H9 (cell line): ENCODE measurements around the gene CEP128. TPM values are rescaled to one million over a fixed set of nuclear protein-coding genes. Genes with fewer than 3 reads are reported as not detected.

ENCODE experiments used
- DNase-seq: peaks from one replicate; pipeline ENCODE4 v3.0.0-alpha.2; 2017
- H2AFZ ChIP-seq: one replicate; pipeline ENCODE4 v1.6.1; 2013; ENCODE audit warnings: mild to moderate bottlenecking, low read length, control low read depth, moderate library complexity
- H2AK5ac ChIP-seq: 2 replicates; pipeline ENCODE4 v1.6.1; 2013; ENCODE audit warnings: low read length, control low read depth, mixed read lengths; ENCODE audit not compliant: insufficient read length
- H2BK120ac ChIP-seq: one replicate; pipeline ENCODE4 v1.6.1; 2013; ENCODE audit warnings: low read depth, mild to moderate bottlenecking, low read length, control low read depth, inconsistent platforms; ENCODE audit not compliant: poor library complexity, severe bottlenecking
- H2BK12ac ChIP-seq: 2 replicates; pipeline ENCODE4 v1.6.1; 2013; ENCODE audit warnings: low read length, control low read depth, mixed read lengths, low read depth; ENCODE audit not compliant: insufficient read length
- H2BK15ac ChIP-seq: 2 replicates; pipeline ENCODE4 v1.6.1; 2013; ENCODE audit warnings: low read depth, low read length, control low read depth
- H2BK20ac ChIP-seq: one replicate; pipeline ENCODE4 v1.6.1; 2013; ENCODE audit warnings: low read depth, mild to moderate bottlenecking, low read length, control low read depth, inconsistent platforms; ENCODE audit not compliant: poor library complexity, severe bottlenecking
- H2BK5ac ChIP-seq: 2 replicates; pipeline ENCODE4 v1.6.1; 2013; ENCODE audit warnings: low read length, control low read depth, mixed read lengths; ENCODE audit not compliant: insufficient read length
- H3K14ac ChIP-seq: 2 replicates; pipeline ENCODE4 v1.6.1; 2013; ENCODE audit warnings: low read length, control low read depth; ENCODE audit not compliant: insufficient read depth
- H3K18ac ChIP-seq: 2 replicates; pipeline ENCODE4 v1.6.1; 2013; ENCODE audit warnings: low read depth, mild to moderate bottlenecking, mixed read lengths, low read length, control low read depth; ENCODE audit not compliant: insufficient read length
- H3K23ac ChIP-seq: 2 replicates; pipeline ENCODE4 v1.6.1; 2013; ENCODE audit warnings: low read length, control low read depth, mixed read lengths, low read depth; ENCODE audit not compliant: insufficient read length
- H3K23me2 ChIP-seq: 2 replicates; pipeline ENCODE4 v1.6.1; 2013; ENCODE audit warnings: low read depth, mild to moderate bottlenecking, mixed read lengths, low read length, control low read depth; ENCODE audit not compliant: insufficient read length, poor library complexity, severe bottlenecking
- H3K27ac ChIP-seq: 2 replicates; pipeline ENCODE4 v1.5.1; 2013; ENCODE audit warnings: low read length, control low read depth, mixed read lengths, low read depth; ENCODE audit not compliant: insufficient read length
- H3K27me3 ChIP-seq: 2 replicates; pipeline ENCODE4 v1.6.1; 2013; ENCODE audit warnings: low read length, control low read depth, inconsistent platforms; ENCODE audit not compliant: insufficient read depth
- H3K4ac ChIP-seq: 2 replicates; pipeline ENCODE4 v1.6.1; 2013; ENCODE audit warnings: low read depth, mild to moderate bottlenecking, control low read depth, inconsistent platforms, low read length, moderate library complexity
- H3K4me1 ChIP-seq: 2 replicates; pipeline ENCODE4 v1.6.1; 2013; ENCODE audit warnings: low read length, control low read depth, inconsistent platforms; ENCODE audit not compliant: insufficient read depth
- H3K4me2 ChIP-seq: 2 replicates; pipeline ENCODE4 v1.6.1; 2013; ENCODE audit warnings: low read length, control low read depth, mixed read lengths; ENCODE audit not compliant: insufficient read length, insufficient read depth
- H3K56ac ChIP-seq: 2 replicates; pipeline ENCODE4 v1.6.1; 2013; ENCODE audit warnings: low read depth, mild to moderate bottlenecking, mixed read lengths, low read length, control low read depth; ENCODE audit not compliant: insufficient read length
- H3K79me1 ChIP-seq: 2 replicates; pipeline ENCODE4 v1.6.1; 2013; ENCODE audit warnings: low read depth, mild to moderate bottlenecking, moderate library complexity, low read length, control low read depth, inconsistent platforms; ENCODE audit not compliant: insufficient read depth, poor library complexity, severe bottlenecking
- H3K79me2 ChIP-seq: 2 replicates; pipeline ENCODE4 v1.6.1; 2013; ENCODE audit warnings: low read length, control low read depth, inconsistent platforms; ENCODE audit not compliant: insufficient read depth
- H3K9ac ChIP-seq: 2 replicates; pipeline ENCODE4 v1.6.1; 2013; ENCODE audit warnings: low read length, control low read depth, mixed read lengths; ENCODE audit not compliant: insufficient read length; ENCODE audit errors: extremely low read depth
- H3K9me3 ChIP-seq: one replicate; pipeline ENCODE4 v1.6.1; 2013; ENCODE audit warnings: low read depth, low read length, inconsistent platforms; ENCODE audit not compliant: control insufficient read depth
- H3T11ph ChIP-seq: one replicate; pipeline ENCODE4 v1.6.1; 2013; ENCODE audit warnings: mild to moderate bottlenecking, low read length, control low read depth, inconsistent platforms
- H4K20me1 ChIP-seq: one replicate; pipeline ENCODE4 v1.6.1; 2013; ENCODE audit not compliant: control insufficient read depth, insufficient read length, insufficient read depth
- H4K5ac ChIP-seq: 2 replicates; pipeline ENCODE4 v1.6.1; 2013; ENCODE audit warnings: low read depth, mild to moderate bottlenecking, mixed read lengths, low read length, control low read depth; ENCODE audit not compliant: insufficient read length
- H4K8ac ChIP-seq: replicated peaks from 2 replicates; pipeline ENCODE4 v1.6.1; 2013; ENCODE audit warnings: low read length, control low read depth, mixed read lengths, low read depth; ENCODE audit not compliant: insufficient read length
- H4K91ac ChIP-seq: 2 replicates; pipeline ENCODE4 v1.6.1; 2013; ENCODE audit warnings: low read depth, mild to moderate bottlenecking, moderate library complexity, mixed read lengths, low read length, control low read depth; ENCODE audit not compliant: insufficient read length
- H3K27ac Mint-ChIP-seq, 3 experiments: 2 replicates in 2 of 3; 3 replicates in 1 of 3; pipeline ENCODE4 v1.8.0; 2020 to 2021; ENCODE audit warnings: mixed read lengths in 3 of 3, mild to moderate bottlenecking in 1 of 3, moderate library complexity in 1 of 3
- H3K27me3 Mint-ChIP-seq: 2 replicates; pipeline ENCODE4 v1.8.0; 2021; ENCODE audit warnings: low read depth, mild to moderate bottlenecking, moderate library complexity, mixed read lengths
- H3K36me3 Mint-ChIP-seq, 3 experiments: 2 replicates in 2 of 3; 3 replicates in 1 of 3; pipeline ENCODE4 v1.8.0; 2020 to 2021; ENCODE audit warnings: low read depth in 3 of 3, mixed read lengths in 3 of 3; ENCODE audit not compliant: insufficient read depth in 1 of 3
- H3K4me1 Mint-ChIP-seq, 2 experiments: 2 replicates each; pipeline ENCODE4 v1.8.0; 2020; ENCODE audit warnings: mixed read lengths in 2 of 2
- H3K4me3 Mint-ChIP-seq, 2 experiments: 2 replicates in 1 of 2; 3 replicates in 1 of 2; pipeline ENCODE4 v1.8.0; 2020 to 2021; ENCODE audit warnings: mild to moderate bottlenecking in 2 of 2, mixed read lengths in 2 of 2, moderate library complexity in 1 of 2
- H3K9me3 Mint-ChIP-seq, 2 experiments: 2 replicates in 1 of 2; 3 replicates in 1 of 2; pipeline ENCODE4 v1.8.0; 2020; ENCODE audit warnings: mild to moderate bottlenecking in 2 of 2, mixed read lengths in 2 of 2, moderate library complexity in 1 of 2
- CTCF ChIP-seq: fragments of 200-600 bp; sonication (generic); conservative IDR thresholded peaks from 3 replicates; pipeline ENCODE4 v1.8.0; 2021; ENCODE audit warnings: antibody characterized with exemption, mild to moderate bottlenecking
- WGBS: extraction: QIAGEN DNeasy Blood & Tissue Kit; methylation state at CpG from one replicate; pipeline ENCODE4 v1.1.7; 2013; ENCODE audit warnings: missing lambda C conversion rate, low lambda C conversion rate, mixed read lengths; ENCODE audit not compliant: insufficient read length; ENCODE audit errors: extremely low coverage; 5-methylcytosine and 5-hydroxymethylcytosine counted together
- total RNA-seq: library from RNA; stranded (reverse); gene quantifications from 2 replicates; pipeline ENCODE4 v1.2.1, GENCODE V29; 2021

CEP128 gene
- total RNA-seq, 1 experiment from 2014 or later, result 16.3 TPM

DNA sequence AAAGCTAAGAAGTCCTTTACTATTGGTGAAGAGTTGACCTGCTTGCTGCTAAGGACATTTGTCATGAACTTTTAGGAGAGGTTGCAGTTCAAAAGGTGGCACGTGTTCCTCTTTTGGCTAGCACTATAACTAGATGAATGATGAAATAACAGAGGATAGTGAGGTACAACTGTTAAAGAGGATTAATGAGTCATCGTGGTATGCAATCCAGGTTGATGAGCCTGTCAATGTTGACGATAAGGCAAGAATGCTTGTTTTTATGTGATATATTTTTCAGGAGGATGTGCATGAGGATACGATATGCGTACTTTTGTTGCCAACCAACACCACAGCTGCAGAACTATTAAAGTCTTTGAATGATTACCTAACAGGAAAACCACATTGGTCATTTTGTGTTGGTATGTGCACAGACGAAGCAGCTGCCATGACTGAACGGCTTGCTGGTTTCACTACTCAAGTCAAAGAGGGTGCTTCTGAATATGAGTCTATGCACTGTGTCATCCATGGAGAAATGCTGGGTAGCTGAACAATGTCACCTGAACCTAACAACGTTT, 10.6 kb downstream of the CEP128 start:
- Histone ChIP-seq H2AK5ac (no peak overlapping the region), H3K27ac (no peak overlapping the region), H2BK12ac (no peak overlapping the region), H3K4ac (no peak overlapping the region), H3K4me2 (no peak overlapping the region), H3K23ac (no peak overlapping the region), H3K79me1 (no peaks in the 10 kb centered on the region), H3K23me2 (no peaks in the 10 kb centered on the region), H3K27me3 (no peaks in the 10 kb centered on the region), H4K8ac (no peak overlapping the region), H2BK15ac (no peak overlapping the region), H3K4me1 (no peaks in the 10 kb centered on the region), H3K56ac (no peak overlapping the region), H3K18ac (no peak overlapping the region), H3K9me3 (no peaks in the 10 kb centered on the region), H3K14ac (no peak overlapping the region), H4K91ac (no peak overlapping the region), H2AFZ (no peak overlapping the region), H2BK5ac (no peak overlapping the region), H3K9ac (no peak overlapping the region), H2BK120ac (no peak overlapping the region), H2BK20ac (no peak overlapping the region), H4K5ac (no peak overlapping the region), H3K79me2 (no peaks in the 10 kb centered on the region), H4K20me1 (no peaks in the 10 kb centered on the region), H3T11ph (no peak overlapping the region)
- Mint-ChIP-seq H3K4me1 (peaks cover 10 to 11% of the 10 kb centered on the region in 2 experiments), H3K9me3 (no peaks in the 10 kb centered on the region), H3K4me3 (no peak overlapping the region), H3K27ac (no peak overlapping the region), H3K27me3 (no peaks in the 10 kb centered on the region), H3K36me3 (no peaks in the 10 kb centered on the region; a peak in 1 of 7 replicates)
- DNase-seq, result no peak
- no CpG with 5 or more reads among the region's 8 CpGs for WGBS
- TF ChIP-seq CTCF, result no peak
